Uterus (tissue), 2 donors: Measurements from ENCODE around the gene PDE4D.

Experiments
- CTCF ChIP-seq, 4 experiments: fragments of 200-600 bp in 2 of 4; fragments of 450-650 bp in 2 of 4; sonication (generic) in 2 of 4; IDR thresholded peaks; one replicate each; pipeline ENCODE4 v1.5.1; 2016 to 2019; ENCODE audit warnings: antibody characterized with exemption in 4 of 4, mild to moderate bottlenecking in 2 of 4, moderate library complexity in 1 of 4
- POLR2A ChIP-seq, 2 donors: fragments of 450-650 bp; IDR thresholded peaks; one replicate each; pipeline ENCODE4 v1.6.1; 2016; ENCODE audit warnings: antibody characterized with exemption in 2 of 2, mild to moderate bottlenecking in 1 of 2, moderate library complexity in 1 of 2

- no peak for TF ChIP-seq POLR2A (IDR thresholded peaks at IDR 0.05)
- no peak for TF ChIP-seq CTCF (IDR thresholded peaks at IDR 0.05)
Observed at GRCh38 chr5:59583810-59584562, 309.5 kb downstream of the PDE4D start.
